Esophagus muscularis mucosa (tissue), 4 donors: ENCODE results near the gene SP9. TPM values are rescaled to one million over a fixed set of nuclear protein-coding genes. Genes with fewer than 3 reads are reported as not detected.

Source experiments
- DNase-seq: peaks from one replicate; pipeline ENCODE4 v3.0.0-alpha.2; 2017; ENCODE audit errors: extremely low spot score
- H3K27ac ChIP-seq, 4 donors: fragments of 200-600 bp; sonication (generic); replicated peaks in 1 of 4; 1 replicate in 3 of 4; 2 replicates in 1 of 4; pipeline ENCODE4 v1.5.1; 2016 to 2019; ENCODE audit warnings: mild to moderate bottlenecking in 1 of 4
- H3K27me3 ChIP-seq, 4 donors: fragments of 200-600 bp; sonication (generic); one replicate each; pipeline versions ENCODE4 v1.5.1 to v1.6.0; 2016 to 2019
- H3K36me3 ChIP-seq, 4 donors: fragments of 200-600 bp; sonication (generic); one replicate each; pipeline ENCODE4 v1.5.1; 2016 to 2019
- H3K4me1 ChIP-seq, 4 donors: fragments of 200-600 bp; sonication (generic); one replicate each; pipeline ENCODE4 v1.5.1; 2016 to 2019
- H3K4me3 ChIP-seq, 4 donors: fragments of 200-600 bp; sonication (generic); 1 replicate in 2 of 4; 2 replicates in 2 of 4; pipeline ENCODE4 v1.5.1; 2016 to 2019; ENCODE audit warnings: mild to moderate bottlenecking in 4 of 4, moderate library complexity in 1 of 4
- H3K9me3 ChIP-seq, 4 donors: fragments of 200-600 bp; sonication (generic); 1 replicate in 3 of 4; 2 replicates in 1 of 4; pipeline ENCODE4 v1.5.1; 2016 to 2019
- EP300 ChIP-seq: sonication (generic); formaldehyde crosslinking; IDR thresholded peaks from one replicate; pipeline ENCODE4 v1.6.1; 2017; ENCODE audit warnings: antibody characterized with exemption
- POLR2A ChIP-seq: fragments of 450-650 bp; IDR thresholded peaks from one replicate; pipeline ENCODE4 v1.6.1; 2017; ENCODE audit warnings: antibody characterized with exemption, moderate library complexity, mild to moderate bottlenecking, low read depth
- POLR2AphosphoS5 ChIP-seq, 2 donors: sonication (generic); formaldehyde crosslinking; IDR thresholded peaks; one replicate each; pipeline ENCODE4 v1.6.1; 2017; ENCODE audit warnings: antibody characterized with exemption in 2 of 2
- WGBS: methylation state at CpG from one replicate; pipeline ENCODE4 v1.1.5; 2018; 5-methylcytosine and 5-hydroxymethylcytosine counted together
- intact Hi-C: fragments of 100-400 bp; cut with DNase I; formaldehyde crosslinking; loops from one replicate; pipeline ENCODE4 v1.15.1; 2023
- total RNA-seq, 4 donors: library from RNA; depleted of rRNA; stranded (reverse); fragments of >200 nt; gene quantifications; one replicate each; pipeline versions ENCODE4 v1.1.0 to v1.2.1, GENCODE V29; 2016
- TF ChIP-seq, protein P1 (sequence below), 3 experiments: fragments of 200-600 bp in 2 of 3; fragments of 450-650 bp in 1 of 3; sonication (generic) in 2 of 3; IDR thresholded peaks; one replicate each; pipeline ENCODE4 v1.5.1; 2017 to 2019; ENCODE audit warnings: antibody characterized with exemption in 3 of 3, mild to moderate bottlenecking in 2 of 3, moderate library complexity in 1 of 3

SP9 gene
- total RNA-seq, 4 donors from 2014 or later, result not detected

DNA sequence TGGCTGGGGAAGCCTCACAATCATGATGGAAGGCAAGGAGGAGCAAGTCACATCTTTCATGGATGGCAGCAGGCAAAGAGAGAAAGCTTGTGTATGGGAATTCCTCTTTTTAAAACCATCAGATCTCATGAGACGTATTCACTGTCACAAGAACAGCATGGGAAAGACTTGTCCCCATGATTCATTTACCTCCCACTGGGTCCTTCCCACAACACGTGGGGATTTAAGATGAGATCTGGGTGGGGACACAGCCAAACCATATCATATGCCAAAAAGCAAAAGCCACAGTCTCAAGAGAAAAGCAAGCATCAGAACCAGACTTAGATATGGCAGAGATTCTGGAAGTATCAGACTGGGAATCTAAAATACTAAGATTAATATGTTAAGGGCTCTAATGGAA is 30.8 kb downstream of the SP9 start:
- DNase-seq, result no peak
- H3K4me1 ChIP-seq, result no peaks in the 10 kb centered on the region
- no peaks in the 10 kb centered on the region for H3K9me3 ChIP-seq
- TF ChIP-seq EP300 (no peak), POLR2AphosphoS5 (IDR thresholded peaks at IDR 0.05) (no peak)
- intact Hi-C loops, result no loop called here
- no peak overlapping the region for H3K4me3 ChIP-seq
- WGBS, result 75% methylated on average over 2 of the region's 2 CpGs
- H3K27ac ChIP-seq, result no peak overlapping the region
- H3K36me3 ChIP-seq, result peaks cover 11 to 67% (median 40%) of the 10 kb centered on the region in 4 donors
- H3K27me3 ChIP-seq, result no peaks in the 10 kb centered on the region

DNA sequence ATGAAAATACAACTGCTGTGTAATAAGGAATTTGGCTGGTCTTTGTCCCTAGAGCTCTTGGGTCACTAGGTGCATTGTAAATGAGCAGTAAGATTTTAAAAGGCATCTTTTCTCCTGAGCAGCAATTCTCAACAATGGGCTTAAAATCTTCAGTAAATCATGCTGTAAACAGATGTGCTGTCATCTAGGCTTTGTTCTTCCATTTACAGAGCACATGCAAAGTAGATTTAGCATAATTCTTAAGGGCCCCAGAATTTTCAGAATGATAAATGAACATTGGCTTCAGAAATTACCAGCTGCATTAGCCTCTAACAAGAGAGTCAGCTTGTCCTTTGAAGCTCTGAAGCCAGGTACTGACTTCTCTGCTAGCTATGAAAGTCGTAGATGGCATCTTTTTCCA is 33.9 kb downstream of the SP9 start:
- WGBS, result 91% methylated on average over 1 of the region's 1 CpG
- DNase-seq, result no peak
- H3K36me3 ChIP-seq, result peaks cover 14 to 87% (median 43%) of the 10 kb centered on the region in 4 donors

DNA sequence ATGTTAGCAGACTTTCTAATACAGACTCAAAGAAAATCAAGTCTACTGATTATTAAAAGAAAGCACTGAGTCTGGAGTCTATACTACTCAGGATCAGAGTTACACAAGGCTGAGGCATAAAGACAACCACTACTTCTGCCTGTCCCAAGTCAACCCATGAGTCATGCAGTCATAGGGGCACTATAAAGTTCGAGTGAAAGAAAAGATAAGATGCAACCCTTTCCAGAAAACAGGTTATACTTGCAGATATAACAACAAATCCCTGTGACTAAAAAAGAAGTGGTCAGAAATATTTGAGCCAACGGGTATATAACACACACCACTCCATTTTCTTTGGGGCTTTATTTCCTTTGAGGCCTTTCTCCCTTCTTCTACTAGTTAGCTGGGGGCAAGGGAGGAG is 42.2 kb downstream of the SP9 start:
- no peak for DNase-seq
- Histone ChIP-seq H3K27ac (no peak overlapping the region), H3K4me1 (no peaks in the 10 kb centered on the region), H3K36me3 (peaks cover 47 to 95% (median 80%) of the 10 kb centered on the region in 4 donors), H3K4me3 (no peak overlapping the region), H3K27me3 (no peaks in the 10 kb centered on the region), H3K9me3 (no peaks in the 10 kb centered on the region)
- intact Hi-C loops, result no loop called here
- WGBS, result 91% methylated on average over 2 of the region's 2 CpGs
- no peak for TF ChIP-seq POLR2A
- TF ChIP-seq, protein P1, sequence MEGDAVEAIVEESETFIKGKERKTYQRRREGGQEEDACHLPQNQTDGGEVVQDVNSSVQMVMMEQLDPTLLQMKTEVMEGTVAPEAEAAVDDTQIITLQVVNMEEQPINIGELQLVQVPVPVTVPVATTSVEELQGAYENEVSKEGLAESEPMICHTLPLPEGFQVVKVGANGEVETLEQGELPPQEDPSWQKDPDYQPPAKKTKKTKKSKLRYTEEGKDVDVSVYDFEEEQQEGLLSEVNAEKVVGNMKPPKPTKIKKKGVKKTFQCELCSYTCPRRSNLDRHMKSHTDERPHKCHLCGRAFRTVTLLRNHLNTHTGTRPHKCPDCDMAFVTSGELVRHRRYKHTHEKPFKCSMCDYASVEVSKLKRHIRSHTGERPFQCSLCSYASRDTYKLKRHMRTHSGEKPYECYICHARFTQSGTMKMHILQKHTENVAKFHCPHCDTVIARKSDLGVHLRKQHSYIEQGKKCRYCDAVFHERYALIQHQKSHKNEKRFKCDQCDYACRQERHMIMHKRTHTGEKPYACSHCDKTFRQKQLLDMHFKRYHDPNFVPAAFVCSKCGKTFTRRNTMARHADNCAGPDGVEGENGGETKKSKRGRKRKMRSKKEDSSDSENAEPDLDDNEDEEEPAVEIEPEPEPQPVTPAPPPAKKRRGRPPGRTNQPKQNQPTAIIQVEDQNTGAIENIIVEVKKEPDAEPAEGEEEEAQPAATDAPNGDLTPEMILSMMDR (IDR thresholded peaks at IDR 0.05), result no peak
- no peak for TF ChIP-seq POLR2AphosphoS5 (IDR thresholded peaks at IDR 0.05)
- no peak for TF ChIP-seq EP300

More for the DNA sequence above, 33.9 kb downstream of the SP9 start:
- Histone ChIP-seq H3K27ac (no peak overlapping the region), H3K4me3 (no peak overlapping the region), H3K27me3 (no peaks in the 10 kb centered on the region), H3K4me1 (no peaks in the 10 kb centered on the region), H3K9me3 (no peaks in the 10 kb centered on the region)
- TF ChIP-seq POLR2A (no peak), EP300 (no peak), POLR2AphosphoS5 (IDR thresholded peaks at IDR 0.05) (no peak)
- TF ChIP-seq, protein P1 (IDR thresholded peaks at IDR 0.05), result no peak
- intact Hi-C loops, result no loop called here

DNA sequence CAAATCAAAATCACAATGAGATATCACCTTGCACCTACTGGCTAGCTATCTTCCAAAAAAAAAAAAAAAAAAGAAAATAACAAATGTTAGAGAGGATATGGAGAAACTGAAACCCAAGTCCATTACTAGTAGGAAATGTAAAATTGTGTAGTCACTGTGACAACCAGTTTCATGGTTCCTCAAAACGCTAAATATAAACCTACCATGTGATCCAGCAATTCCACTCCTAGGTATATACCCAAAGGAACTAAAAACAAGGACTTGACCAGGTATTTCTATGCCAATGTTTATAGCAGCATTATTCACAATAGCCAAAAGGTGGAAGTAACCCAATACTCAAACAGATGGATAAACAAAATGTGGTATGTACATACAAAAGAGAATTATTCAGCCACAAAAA is 49.0 kb downstream of the SP9 start:
- Histone ChIP-seq H3K9me3 (no peaks in the 10 kb centered on the region), H3K27ac (no peak overlapping the region), H3K4me3 (no peak overlapping the region), H3K27me3 (no peaks in the 10 kb centered on the region), H3K36me3 (peaks cover 20 to 91% (median 47%) of the 10 kb centered on the region in 4 donors), H3K4me1 (peaks cover 0 to 2% (median 0%) of the 10 kb centered on the region in 4 donors)
- DNase-seq, result no peak
- intact Hi-C loops, result no loop called here
- WGBS, result 60% methylated on average over 1 of the region's 1 CpG
- TF ChIP-seq POLR2A (no peak), EP300 (no peak), POLR2AphosphoS5 (IDR thresholded peaks at IDR 0.05) (no peak)
- TF ChIP-seq, protein P1 (IDR thresholded peaks at IDR 0.05), result no peak

DNA sequence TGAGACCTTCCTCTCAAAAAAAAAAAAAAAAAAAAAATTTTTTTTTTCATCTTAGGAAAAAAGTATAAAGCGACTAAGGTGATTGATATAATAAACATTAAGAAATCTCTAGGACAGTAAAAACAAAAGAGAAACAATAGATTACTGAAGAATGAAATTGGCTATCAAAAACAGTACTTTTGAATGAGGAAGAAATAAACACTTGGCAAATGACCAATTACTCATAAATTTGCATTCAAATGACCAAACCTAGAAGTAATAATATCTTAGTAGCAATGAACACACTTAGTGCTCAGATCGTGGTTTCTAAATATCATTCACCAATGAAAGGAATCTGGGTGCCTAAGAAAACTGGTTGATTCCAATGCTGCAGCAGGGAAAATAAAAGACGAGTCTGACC is 50.4 kb downstream of the SP9 start:
- Histone ChIP-seq H3K9me3 (no peaks in the 10 kb centered on the region), H3K27ac (no peak overlapping the region), H3K4me1 (peaks cover 0 to 9% (median 2%) of the 10 kb centered on the region in 4 donors), H3K36me3 (peaks cover 14 to 92% (median 37%) of the 10 kb centered on the region in 4 donors), H3K4me3 (no peak overlapping the region), H3K27me3 (no peaks in the 10 kb centered on the region)
- DNase-seq, result no peak
- intact Hi-C loops, result no loop called here
- WGBS, result 92% methylated on average over 3 of the region's 3 CpGs
- TF ChIP-seq EP300, result no peak
- TF ChIP-seq, protein P1 (IDR thresholded peaks at IDR 0.05), result no peak
- TF ChIP-seq POLR2A, result no peak
- no peak for TF ChIP-seq POLR2AphosphoS5 (IDR thresholded peaks at IDR 0.05)

Other genes starting within 250 kb of the SP9 start
- gene OLA1, start 86.4 kb upstream of the SP9 start, total RNA-seq, result 10 to 100 TPM; 54.2 to 62.7 (median 60.1) TPM
- 10 to 100 TPM; 14.5 to 27.7 (median 20.4) TPM for gene SCRN3, start 60.8 kb downstream of the SP9 start, total RNA-seq
- 10 to 100 TPM; 28.8 to 43.2 (median 39.1) TPM for gene GPR155, start 152.1 kb downstream of the SP9 start, total RNA-seq